Measurements from ENCODE around the gene TTC32.
"Not testable (repeated sequence)": the region's sequence is repeated elsewhere in the genome, so short reads cannot be mapped to it uniquely, and the experiment has no call there.

Gene TTC32

GRCh38 chr2:19898592-19899329 lies 3.0 kb downstream of the TTC32 start:
- DNase-seq, result no peak

- DNase-seq, result no peak
Observed at GRCh38 chr2:19897623-19898245, 4.0 kb downstream of the TTC32 start.

GRCh38 chr2:19895535-19895934 lies 6.2 kb downstream of the TTC32 start:
- no peak for DNase-seq

- DNase-seq, result no peak
Observed at GRCh38 chr2:19894134-19894792, 7.5 kb downstream of the TTC32 start.

- no peak for DNase-seq
Observed at GRCh38 chr2:19893520-19894133, 8.2 kb downstream of the TTC32 start.

- DNase-seq, result peak; percentile 22
Observed at GRCh38 chr2:19891971-19892370, 9.8 kb downstream of the TTC32 start.

- DNase-seq, result no peak
Observed at GRCh38 chr2:19890104-19890503, 11.7 kb downstream of the TTC32 start.

- DNase-seq, result no peak
Observed at GRCh38 chr2:19888831-19889230, 13.0 kb downstream of the TTC32 start.

- no peak for DNase-seq
Observed at GRCh38 chr2:19887510-19887909, 14.3 kb downstream of the TTC32 start.

GRCh38 chr2:19886261-19886660 lies 15.5 kb downstream of the TTC32 start:
- DNase-seq, result no peak

- DNase-seq, result no peak
Observed at GRCh38 chr2:19885791-19886190, 16.0 kb downstream of the TTC32 start.

GRCh38 chr2:19883971-19884720 lies 17.6 kb downstream of the TTC32 start:
- no peak for DNase-seq

GRCh38 chr2:19883486-19883885 lies 18.3 kb downstream of the TTC32 start:
- no peak for DNase-seq

GRCh38 chr2:19882286-19882685 lies 19.5 kb downstream of the TTC32 start:
- no peak for DNase-seq

GRCh38 chr2:19881908-19882265 lies 19.9 kb downstream of the TTC32 start:
- DNase-seq, result no peak

GRCh38 chr2:19881221-19881907 lies 20.4 kb downstream of the TTC32 start:
- no peak for DNase-seq

GRCh38 chr2:19880191-19880590 lies 21.6 kb downstream of the TTC32 start:
- DNase-seq, result not testable (repeated sequence)

- no peak for DNase-seq
Observed at GRCh38 chr2:19879120-19879519, 22.7 kb downstream of the TTC32 start.

GRCh38 chr2:19878268-19879046 lies 23.3 kb downstream of the TTC32 start:
- no peak for DNase-seq

- DNase-seq, result no peak
Observed at GRCh38 chr2:19876751-19877150, 25.0 kb downstream of the TTC32 start.

- no peak for DNase-seq
Observed at GRCh38 chr2:19875280-19875679, 26.5 kb downstream of the TTC32 start.

GRCh38 chr2:19874726-19875125 lies 27.1 kb downstream of the TTC32 start:
- DNase-seq, result no peak
